Body of pancreas (tissue), 4 donors: ENCODE results near the gene TPCN2. TPM values are rescaled to one million over a fixed set of nuclear protein-coding genes. Genes with fewer than 3 reads are reported as not detected.
A peak's percentile ranks its signal among the peaks of the same experiment; 100 is the strongest.
"Not testable (repeated sequence)": the region's sequence is repeated elsewhere in the genome, so short reads cannot be mapped to it uniquely, and the experiment has no call there.

Experiments used
- ATAC-seq: fragments of 150-250 bp; one replicate; pipeline ENCODE4 v1.9.1; 2016
- DNase-seq, 4 donors: peaks; one replicate each; pipeline ENCODE4 v3.0.0-alpha.2; 2019
- H3K27ac ChIP-seq, 4 donors: fragments of 200-600 bp; sonication (generic); 1 replicate in 3 of 4; 2 replicates in 1 of 4; pipeline versions ENCODE4 v1.5.1 to v1.6.1; 2016 to 2019; ENCODE audit warnings: mild to moderate bottlenecking in 1 of 4, mixed read lengths in 1 of 4, moderate library complexity in 1 of 4
- H3K27me3 ChIP-seq, 2 donors: fragments of 200-600 bp; sonication (generic); one replicate each; pipeline ENCODE4 v1.6.0; 2016; ENCODE audit warnings: mild to moderate bottlenecking in 1 of 2
- H3K36me3 ChIP-seq, 2 donors: fragments of 200-600 bp; sonication (generic); replicated peaks in 1 of 2; 2 replicates each; pipeline ENCODE4 v1.5.1; 2016; ENCODE audit warnings: low read depth in 2 of 2; ENCODE audit not compliant: insufficient read depth in 1 of 2
- H3K4me1 ChIP-seq: fragments of 200-600 bp; sonication (generic); one replicate; pipeline ENCODE4 v1.6.0; 2016
- H3K4me3 ChIP-seq, 2 donors: fragments of 200-600 bp; sonication (generic); 1 replicate in 1 of 2; 2 replicates in 1 of 2; pipeline ENCODE4 v1.5.1; 2016 to 2019
- H3K9me3 ChIP-seq, 3 donors: fragments of 200-600 bp; sonication (generic); 1 replicate in 2 of 3; 2 replicates in 1 of 3; pipeline ENCODE4 v1.5.1; 2016
- CTCF ChIP-seq, 7 experiments: fragments of 450-650 bp in 4 of 7; fragments of 200-600 bp in 3 of 7; sonication (generic) in 3 of 7; IDR thresholded peaks; one replicate each; pipeline ENCODE4 v1.5.1; 2016 to 2019; ENCODE audit warnings: antibody characterized with exemption in 7 of 7
- POLR2A ChIP-seq, 3 donors: fragments of 450-650 bp; IDR thresholded peaks; one replicate each; pipeline ENCODE4 v1.6.1; 2016; ENCODE audit warnings: antibody characterized with exemption in 3 of 3, mild to moderate bottlenecking in 2 of 3
- WGBS, 2 donors: methylation state at CpG; one replicate each; pipeline ENCODE4 v1.1.5; 2017; 5-methylcytosine and 5-hydroxymethylcytosine counted together
- intact Hi-C: fragments of 100-400 bp; cut with DNase I; formaldehyde crosslinking; loops from one replicate; pipeline ENCODE4 v1.15.1; 2023
- total RNA-seq, 2 donors: library from RNA; depleted of rRNA; stranded (reverse); fragments of >200 nt; gene quantifications; one replicate each; pipeline ENCODE4 v1.1.0, GENCODE V29; 2016

The TPCN2 gene
- total RNA-seq, 2 donors from 2014 or later: 10.9 to 18.9 TPM

- peaks cover 27% of the 10 kb centered on the region for H3K4me1 ChIP-seq
- TF ChIP-seq POLR2A (IDR thresholded peaks at IDR 0.05) (no peak), CTCF (IDR thresholded peaks at IDR 0.05) (no peak)
- H3K4me3 ChIP-seq: no peak overlapping the region
- H3K9me3 ChIP-seq: no peaks in the 10 kb centered on the region
- no peaks in the 10 kb centered on the region for H3K36me3 ChIP-seq
- ATAC-seq: no peak
- peak in 1 of 4 donors; percentile 8 for DNase-seq
- WGBS, 2 donors: 51 to 55% methylated on average over 6 to 9 of the region's 9 CpGs
- intact Hi-C loops: no loop called here
- H3K27me3 ChIP-seq: no peaks in the 10 kb centered on the region
- H3K27ac ChIP-seq: peak overlapping the region in 3 of 4 donors; percentile 67 to 73 (median 70)
Measured at GRCh38 chr11:69130654-69131053, 81.9 kb downstream of the TPCN2 start.

GRCh38 chr11:69131121-69131566 is 82.4 kb downstream of the TPCN2 start:
- Histone ChIP-seq H3K9me3 (no peaks in the 10 kb centered on the region), H3K4me3 (no peak overlapping the region), H3K27me3 (no peaks in the 10 kb centered on the region), H3K27ac (peak overlapping the region; percentile 43 to 73 (median 68)), H3K36me3 (no peaks in the 10 kb centered on the region), H3K4me1 (peaks cover 26% of the 10 kb centered on the region)
- 60 to 82% methylated on average over 2 to 11 of the region's 11 CpGs for WGBS, 2 donors
- TF ChIP-seq CTCF (IDR thresholded peaks at IDR 0.05): no peak
- TF ChIP-seq POLR2A (IDR thresholded peaks at IDR 0.05): no peak
- DNase-seq (peak in 3 of 4 donors; percentile 31 to 80 (median 47)), ATAC-seq (peak; percentile 44)
- intact Hi-C loops: no loop called here

- TF ChIP-seq POLR2A (IDR thresholded peaks at IDR 0.05) (no peak), CTCF (IDR thresholded peaks at IDR 0.05) (peak; percentile 72 to 97 (median 95))
- intact Hi-C loops: no loop called here
- Histone ChIP-seq H3K9me3 (no peaks in the 10 kb centered on the region), H3K4me3 (no peak overlapping the region), H3K27me3 (no peaks in the 10 kb centered on the region), H3K27ac (peak overlapping the region; percentile 43 to 73 (median 68)), H3K36me3 (no peaks in the 10 kb centered on the region), H3K4me1 (peaks cover 19% of the 10 kb centered on the region)
- 28 to 34% methylated on average over 13 to 15 of the region's 15 CpGs for WGBS, 2 donors
- peak; percentile 87 for ATAC-seq
- DNase-seq: peak; percentile 88 to 90 (median 89)
Measured at GRCh38 chr11:69131644-69132300, 83.0 kb downstream of the TPCN2 start.

GRCh38 chr11:69132301-69132670 is 83.6 kb downstream of the TPCN2 start:
- Histone ChIP-seq H3K4me1 (peaks cover 18% of the 10 kb centered on the region), H3K4me3 (no peak overlapping the region), H3K27ac (peak overlapping the region; percentile 43 to 73 (median 68)), H3K9me3 (no peaks in the 10 kb centered on the region), H3K27me3 (no peaks in the 10 kb centered on the region), H3K36me3 (no peaks in the 10 kb centered on the region)
- intact Hi-C loops: no loop called here
- DNase-seq (no peak), ATAC-seq (no peak)
- WGBS, 2 donors: 66 to 83% methylated on average over 6 to 7 of the region's 7 CpGs
- no peak for TF ChIP-seq CTCF (IDR thresholded peaks at IDR 0.05)
- TF ChIP-seq POLR2A (IDR thresholded peaks at IDR 0.05): no peak

GRCh38 chr11:69133251-69133650 is 84.5 kb downstream of the TPCN2 start:
- intact Hi-C loops: no loop called here
- WGBS, 2 donors: 97 to 99% methylated on average over 4 of the region's 4 CpGs

GRCh38 chr11:69134182-69134581 is 85.5 kb downstream of the TPCN2 start:
- WGBS, 2 donors: 74 to 88% methylated on average over 2 of the region's 2 CpGs
- H3K9me3 ChIP-seq, ATAC-seq, H3K27ac ChIP-seq, H3K36me3 ChIP-seq, H3K27me3 ChIP-seq, DNase-seq, intact Hi-C loops, H3K4me3 ChIP-seq: not testable (repeated sequence)
- peaks cover 18% of the 10 kb centered on the region for H3K4me1 ChIP-seq

More at GRCh38 chr11:69133251-69133650, 84.5 kb downstream of the TPCN2 start:
- Histone ChIP-seq H3K27ac (no peak overlapping the region), H3K4me1 (peaks cover 18% of the 10 kb centered on the region), H3K27me3 (no peaks in the 10 kb centered on the region), H3K4me3 (no peak overlapping the region), H3K36me3 (no peaks in the 10 kb centered on the region), H3K9me3 (no peaks in the 10 kb centered on the region)
- DNase-seq: peak in 1 of 4 donors; percentile 1
- TF ChIP-seq CTCF (IDR thresholded peaks at IDR 0.05) (no peak), POLR2A (IDR thresholded peaks at IDR 0.05) (no peak)
- no peak for ATAC-seq
